SU-DHL-6 (cell line): Measurements from ENCODE around the gene JAKMIP1.

Source experiments
- H2AFZ ChIP-seq: fragments of 200-600 bp; sonication (generic); 2 replicates; pipeline ENCODE4 v1.6.1; 2014; ENCODE audit warnings: low read depth, mild to moderate bottlenecking, moderate library complexity, mixed read lengths, antibody characterized with exemption, low read length; ENCODE audit not compliant: severe bottlenecking
- H3F3A ChIP-seq: fragments of 200-600 bp; shearing (Covaris generic); 2 replicates; pipeline ENCODE4 v1.6.0; 2016; ENCODE audit warnings: antibody characterized with exemption, mild to moderate bottlenecking; ENCODE audit not compliant: insufficient read depth
- H3K27ac ChIP-seq: fragments of 200-600 bp; sonication (generic); 2 replicates; pipeline ENCODE4 v1.5.1; 2016; ENCODE audit warnings: low read depth, mild to moderate bottlenecking, low read length, moderate library complexity, mixed read lengths
- H3K27me3 ChIP-seq: fragments of 200-600 bp; sonication (generic), shearing (Covaris generic); 2 replicates; pipeline ENCODE4 v1.6.0; 2014; ENCODE audit warnings: mild to moderate bottlenecking, low read length
- H3K36me3 ChIP-seq: fragments of 200-600 bp; sonication (generic); 2 replicates; pipeline ENCODE4 v1.6.1; 2014; ENCODE audit warnings: mild to moderate bottlenecking, low read length, mixed read lengths
- H3K4me2 ChIP-seq: fragments of 300-600, 200-600 bp; shearing (Covaris generic), sonication (generic); 2 replicates; pipeline ENCODE4 v1.6.0; 2014; ENCODE audit warnings: low read length, low read depth, mild to moderate bottlenecking; ENCODE audit not compliant: poor library complexity, severe bottlenecking
- H3K4me3 ChIP-seq: fragments of 200-600 bp; sonication (generic); 2 replicates; pipeline ENCODE4 v1.5.1; 2014; ENCODE audit warnings: antibody characterized with exemption, low read length, mild to moderate bottlenecking, mixed read lengths; ENCODE audit not compliant: insufficient read depth, poor library complexity, severe bottlenecking
- H3K79me2 ChIP-seq: fragments of 200-600 bp; sonication (generic); 2 replicates; pipeline ENCODE4 v1.6.1; 2014; ENCODE audit warnings: mild to moderate bottlenecking, low read length, moderate library complexity; ENCODE audit not compliant: insufficient read depth
- H3K9ac ChIP-seq: fragments of 200-600 bp; sonication (generic); 2 replicates; pipeline ENCODE4 v1.7.0; 2014; ENCODE audit warnings: mild to moderate bottlenecking, low read length
- H3K9me2 ChIP-seq: fragments of 200-600 bp; sonication (generic); replicated peaks from 2 replicates; pipeline ENCODE4 v1.6.1; 2014; ENCODE audit warnings: low read length; ENCODE audit not compliant: insufficient read depth
- H3K9me3 ChIP-seq: fragments of 200-600 bp; sonication (generic); 2 replicates; pipeline ENCODE4 v1.6.1; 2014; ENCODE audit warnings: low read length, mixed read lengths; ENCODE audit not compliant: insufficient read depth
- H4K20me1 ChIP-seq: fragments of 200-600 bp; sonication (generic); 2 replicates; pipeline ENCODE4 v1.6.1; 2014; ENCODE audit warnings: low read depth, mild to moderate bottlenecking, antibody characterized with exemption, low read length, moderate library complexity, mixed read lengths
- EZH2phosphoT487 ChIP-seq: fragments of 200-600 bp; sonication (generic), shearing (Covaris generic); conservative IDR thresholded peaks from 2 replicates; pipeline ENCODE4 v1.6.1; 2018; ENCODE audit warnings: mild to moderate bottlenecking, antibody characterized with exemption, low read length, moderate library complexity, mixed read lengths
- TF ChIP-seq, protein P1 (sequence below): fragments of 200-600 bp; sonication (generic); IDR thresholded peaks from one replicate; pipeline ENCODE4 v1.5.1; 2017; ENCODE audit warnings: antibody characterized with exemption, mild to moderate bottlenecking, low read length, moderate library complexity; ENCODE audit not compliant: insufficient read depth, poor library complexity, severe bottlenecking

Gene JAKMIP1

DNA sequence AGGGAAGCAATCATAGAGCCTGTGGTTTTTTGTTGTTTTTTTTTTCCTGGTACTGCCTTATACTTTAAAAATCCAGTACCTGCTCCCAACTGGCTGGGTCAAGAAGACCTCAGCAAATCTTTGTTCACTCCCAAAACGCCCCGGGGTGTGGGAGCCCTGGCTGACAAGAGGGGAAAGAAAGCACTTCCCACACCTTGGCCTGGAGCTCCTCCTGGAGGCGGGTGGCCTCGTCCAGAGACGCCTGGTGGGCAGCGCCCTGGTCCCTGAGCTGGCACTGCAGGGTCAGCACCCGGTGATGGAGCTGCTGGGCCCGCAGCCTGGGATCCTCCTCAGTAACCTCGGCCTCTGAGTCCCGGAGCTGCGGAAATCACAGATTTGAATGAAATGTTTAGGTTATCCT, 220.4 kb downstream of the JAKMIP1 start:
- TF ChIP-seq, protein P1, sequence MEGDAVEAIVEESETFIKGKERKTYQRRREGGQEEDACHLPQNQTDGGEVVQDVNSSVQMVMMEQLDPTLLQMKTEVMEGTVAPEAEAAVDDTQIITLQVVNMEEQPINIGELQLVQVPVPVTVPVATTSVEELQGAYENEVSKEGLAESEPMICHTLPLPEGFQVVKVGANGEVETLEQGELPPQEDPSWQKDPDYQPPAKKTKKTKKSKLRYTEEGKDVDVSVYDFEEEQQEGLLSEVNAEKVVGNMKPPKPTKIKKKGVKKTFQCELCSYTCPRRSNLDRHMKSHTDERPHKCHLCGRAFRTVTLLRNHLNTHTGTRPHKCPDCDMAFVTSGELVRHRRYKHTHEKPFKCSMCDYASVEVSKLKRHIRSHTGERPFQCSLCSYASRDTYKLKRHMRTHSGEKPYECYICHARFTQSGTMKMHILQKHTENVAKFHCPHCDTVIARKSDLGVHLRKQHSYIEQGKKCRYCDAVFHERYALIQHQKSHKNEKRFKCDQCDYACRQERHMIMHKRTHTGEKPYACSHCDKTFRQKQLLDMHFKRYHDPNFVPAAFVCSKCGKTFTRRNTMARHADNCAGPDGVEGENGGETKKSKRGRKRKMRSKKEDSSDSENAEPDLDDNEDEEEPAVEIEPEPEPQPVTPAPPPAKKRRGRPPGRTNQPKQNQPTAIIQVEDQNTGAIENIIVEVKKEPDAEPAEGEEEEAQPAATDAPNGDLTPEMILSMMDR: no peak
- TF ChIP-seq EZH2phosphoT487: no peak
- Histone ChIP-seq H3K27me3 (no peaks in the 10 kb centered on the region), H3K9ac (no peak overlapping the region), H3K79me2 (no peaks in the 10 kb centered on the region), H3K9me2 (no peaks in the 10 kb centered on the region), H3K4me3 (no peak overlapping the region), H3K27ac (no peak overlapping the region), H3F3A (no peaks in the 10 kb centered on the region), H3K36me3 (no peaks in the 10 kb centered on the region), H2AFZ (no peak overlapping the region), H3K9me3 (no peaks in the 10 kb centered on the region), H3K4me2 (no peak overlapping the region), H4K20me1 (no peaks in the 10 kb centered on the region)

DNA sequence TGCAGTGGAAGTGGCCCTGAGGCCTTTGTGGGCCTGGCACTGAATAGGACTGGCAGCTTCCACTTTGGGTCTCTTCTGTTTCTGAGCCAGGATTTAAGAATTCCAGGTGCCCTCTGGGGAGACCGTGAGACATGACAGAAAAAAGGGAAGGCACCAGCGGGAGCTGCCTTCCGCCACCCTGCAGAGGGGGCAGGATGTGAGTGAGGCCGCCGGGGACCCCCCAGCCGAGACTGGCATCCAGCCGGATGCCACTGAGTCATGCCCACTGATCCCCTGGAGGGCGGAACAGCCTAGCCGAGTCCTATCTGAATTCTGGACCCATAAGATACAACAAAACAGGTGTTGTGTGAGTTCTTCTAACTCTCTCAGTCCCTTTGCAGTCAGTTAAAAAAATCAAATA, 223.4 kb downstream of the JAKMIP1 start:
- H3K9me3 ChIP-seq: no peaks in the 10 kb centered on the region
- H3F3A ChIP-seq: no peaks in the 10 kb centered on the region
- H4K20me1 ChIP-seq: no peaks in the 10 kb centered on the region
- no peak overlapping the region for H3K4me3 ChIP-seq
- no peak overlapping the region for H2AFZ ChIP-seq
- H3K79me2 ChIP-seq: no peaks in the 10 kb centered on the region
- H3K27ac ChIP-seq: no peak overlapping the region
- H3K9ac ChIP-seq: no peak overlapping the region
- TF ChIP-seq, protein P1: no peak
- TF ChIP-seq EZH2phosphoT487: no peak
- H3K4me2 ChIP-seq: no peak overlapping the region
- no peaks in the 10 kb centered on the region for H3K36me3 ChIP-seq
- H3K9me2 ChIP-seq: no peaks in the 10 kb centered on the region
- no peaks in the 10 kb centered on the region for H3K27me3 ChIP-seq

DNA sequence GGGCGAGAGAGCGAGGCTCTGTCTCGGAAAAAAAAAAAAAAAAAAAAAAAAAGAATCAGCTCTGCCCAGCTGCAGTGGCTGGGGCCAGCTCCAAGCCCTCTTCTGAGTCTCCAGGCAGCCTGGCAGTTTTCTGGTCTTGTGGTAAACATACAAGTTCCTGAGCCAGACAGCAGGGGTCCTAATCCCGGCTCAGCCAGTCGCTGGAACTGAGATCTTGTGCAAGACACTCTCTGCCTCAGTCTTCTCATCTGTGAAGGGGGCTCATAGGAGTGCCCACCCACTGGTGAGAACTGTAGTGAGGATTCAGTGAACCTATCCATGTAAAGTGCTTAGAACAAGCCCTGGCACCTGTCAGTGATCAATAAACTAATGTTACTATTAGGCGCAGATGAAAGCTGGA, 223.9 kb downstream of the JAKMIP1 start:
- no peak overlapping the region for H2AFZ ChIP-seq
- H3K9me3 ChIP-seq: no peaks in the 10 kb centered on the region
- no peak overlapping the region for H3K9ac ChIP-seq
- H3F3A ChIP-seq: no peaks in the 10 kb centered on the region
- H3K4me3 ChIP-seq: no peak overlapping the region
- H3K36me3 ChIP-seq: no peaks in the 10 kb centered on the region
- no peaks in the 10 kb centered on the region for H3K27me3 ChIP-seq
- no peaks in the 10 kb centered on the region for H3K9me2 ChIP-seq
- no peaks in the 10 kb centered on the region for H3K79me2 ChIP-seq
- no peak overlapping the region for H3K4me2 ChIP-seq
- H3K27ac ChIP-seq: no peak overlapping the region
- H4K20me1 ChIP-seq: no peaks in the 10 kb centered on the region
- TF ChIP-seq, protein P1: no peak
- TF ChIP-seq EZH2phosphoT487: no peak
